22Rv1 (cell line): Measurements from ENCODE around the gene ATR.

Source experiments
- CTCF ChIP-seq: fragments of 450-650 bp; IDR thresholded peaks from 2 replicates; pipeline ENCODE4 v1.5.1; 2017; ENCODE audit warnings: mild to moderate bottlenecking
- ZFX ChIP-seq: fragments of 450-650 bp; IDR thresholded peaks from 2 replicates; pipeline ENCODE4 v1.6.1; 2017; ENCODE audit warnings: antibody characterized with exemption, borderline replicate concordance

- no peak for TF ChIP-seq CTCF
- no peak for TF ChIP-seq ZFX
Measured at GRCh38 chr3:142553741-142554140, 24.8 kb downstream of the ATR start.
